NCI-H2081 (cell line): ENCODE data around the gene HIVEP3.

ENCODE experiments used
- DNase-seq, 2 experiments: peaks; one replicate each; lab custom pipeline; 2025; lab: John Stamatoyannopoulos, UW

The HIVEP3 gene

GRCh38 chr1:41530411-41530810 lies 388.3 kb downstream of the HIVEP3 start:
- DNase-seq = no peak

GRCh38 chr1:41529621-41530395 lies 388.9 kb downstream of the HIVEP3 start:
- no peak for DNase-seq

- no peak for DNase-seq
Measured at GRCh38 chr1:41528726-41529605, 389.8 kb downstream of the HIVEP3 start.

GRCh38 chr1:41528106-41528505 lies 390.6 kb downstream of the HIVEP3 start:
- no peak for DNase-seq

GRCh38 chr1:41526956-41527561 lies 391.7 kb downstream of the HIVEP3 start:
- DNase-seq = no peak

- DNase-seq = no peak
Measured at GRCh38 chr1:41525891-41526587, 392.7 kb downstream of the HIVEP3 start.

GRCh38 chr1:41524676-41525675 lies 393.7 kb downstream of the HIVEP3 start:
- no peak for DNase-seq

- DNase-seq = no peak
Measured at GRCh38 chr1:41523949-41524675, 394.6 kb downstream of the HIVEP3 start.

GRCh38 chr1:41523071-41523470 lies 395.7 kb downstream of the HIVEP3 start:
- no peak for DNase-seq

- no peak for DNase-seq
Measured at GRCh38 chr1:41521766-41522165, 397.0 kb downstream of the HIVEP3 start.

GRCh38 chr1:41520951-41521752 lies 397.6 kb downstream of the HIVEP3 start:
- no peak for DNase-seq

GRCh38 chr1:41519667-41520066 lies 399.1 kb downstream of the HIVEP3 start:
- DNase-seq = no peak

GRCh38 chr1:41518471-41518870 lies 400.3 kb downstream of the HIVEP3 start:
- DNase-seq = no peak

- no peak for DNase-seq
Measured at GRCh38 chr1:41517062-41517438, 401.7 kb downstream of the HIVEP3 start.

GRCh38 chr1:41516168-41517061 lies 402.3 kb downstream of the HIVEP3 start:
- peak; percentile 84 to 90 for DNase-seq

GRCh38 chr1:41515778-41516167 lies 402.9 kb downstream of the HIVEP3 start:
- no peak for DNase-seq

GRCh38 chr1:41515131-41515678 lies 403.5 kb downstream of the HIVEP3 start:
- no peak for DNase-seq

GRCh38 chr1:41514381-41514780 lies 404.3 kb downstream of the HIVEP3 start:
- no peak for DNase-seq
